Caco-2 (cell line): ENCODE measurements around the gene SECISBP2. TPM values are rescaled to one million over a fixed set of nuclear protein-coding genes. Genes with fewer than 3 reads are reported as not detected.

ENCODE experiments used
- BruUV-seq: library from RNA; stranded (reverse); fragments of 400-500 nt; replicated peaks from 2 replicates; lab custom pipeline; 2021; lab: Mats Ljungman, UMichigan
- CTCF ChIA-PET: fragments of 300-600 bp; sonication (Branson Sonifier 250); formaldehyde crosslinking; loops from one replicate; lab custom pipeline; 2022; ENCODE audit warnings: antibody characterized with exemption; lab: Charles Lee
- POLR2A ChIA-PET: fragments of 300-600 bp; sonication (Branson Sonifier 250); formaldehyde crosslinking; loops from one replicate; lab custom pipeline; 2022; ENCODE audit warnings: antibody characterized with exemption; lab: Charles Lee
- DNase-seq, 2 experiments: peaks; one replicate each; pipeline versions ENCODE4 v3.0.0 to v3.0.0-alpha.2; 2020 to 2022
- H3K27me3 ChIP-seq: replicated peaks from 2 replicates; pipeline ENCODE4 v1.6.0; 2011; ENCODE audit warnings: low read length; ENCODE audit not compliant: control insufficient read depth, insufficient read depth
- H3K36me3 ChIP-seq: 2 replicates; pipeline ENCODE4 v1.5.1; 2011; ENCODE audit warnings: low read length; ENCODE audit not compliant: control insufficient read depth, insufficient read depth
- H3K4me1 ChIP-seq: fragments of 250-450 bp; sonication (Bioruptor Pico); 2 replicates; pipeline ENCODE4 v1.5.1; 2020; ENCODE audit warnings: mild to moderate bottlenecking
- H3K4me3 ChIP-seq: 2 replicates; pipeline ENCODE4 v1.5.1; 2011; ENCODE audit warnings: low read depth, mild to moderate bottlenecking, control low read depth, low read length
- H3K9me3 ChIP-seq: fragments of 250-450 bp; sonication (Bioruptor Pico); 2 replicates; pipeline ENCODE4 v1.5.1; 2020; ENCODE audit warnings: mild to moderate bottlenecking, moderate library complexity
- H3K27ac Mint-ChIP-seq: one replicate; pipeline ENCODE4 v1.8.0; 2022; ENCODE audit warnings: mixed read lengths; ENCODE audit not compliant: unreplicated experiment
- H3K27me3 Mint-ChIP-seq: one replicate; pipeline ENCODE4 v1.8.0; 2022; ENCODE audit warnings: mixed read lengths; ENCODE audit not compliant: insufficient read depth, unreplicated experiment
- H3K36me3 Mint-ChIP-seq: one replicate; pipeline ENCODE4 v1.8.0; 2022; ENCODE audit warnings: mild to moderate bottlenecking, mixed read lengths; ENCODE audit not compliant: insufficient read depth, unreplicated experiment
- H3K4me1 Mint-ChIP-seq: one replicate; pipeline ENCODE4 v1.8.0; 2022; ENCODE audit warnings: low read depth, mixed read lengths; ENCODE audit not compliant: unreplicated experiment
- H3K4me3 Mint-ChIP-seq: one replicate; pipeline ENCODE4 v1.8.0; 2022; ENCODE audit warnings: mild to moderate bottlenecking, moderate library complexity, mixed read lengths; ENCODE audit not compliant: unreplicated experiment
- H3K9me3 Mint-ChIP-seq: one replicate; pipeline ENCODE4 v1.8.0; 2022; ENCODE audit warnings: mixed read lengths; ENCODE audit not compliant: unreplicated experiment
- CTCF ChIP-seq, 2 experiments: fragments of 200-600 bp in 1 of 2; IDR thresholded peaks; 1 replicate in 1 of 2; 2 replicates in 1 of 2; pipeline versions ENCODE4 v1.5.1 to v1.8.0; 2011 to 2022; ENCODE audit warnings: antibody characterized with exemption in 1 of 2, control low read depth in 1 of 2, inconsistent platforms in 1 of 2, low read depth in 1 of 2, low read length in 1 of 2, mild to moderate bottlenecking in 1 of 2, moderate library complexity in 1 of 2; ENCODE audit not compliant: insufficient read depth in 1 of 2, severe bottlenecking in 1 of 2, unreplicated experiment in 1 of 2
- intact Hi-C: fragments of 100-400 bp; cut with micrococcal nuclease; formaldehyde crosslinking; loops from one replicate; pipeline ENCODE4 v1.10.0; 2022; ENCODE audit not compliant: unreplicated experiment
- total RNA-seq: library from RNA; stranded (reverse); gene quantifications from 2 replicates; pipeline ENCODE4 v1.2.3, GENCODE V29; 2022

The SECISBP2 gene
- total RNA-seq, 1 experiment from 2014 or later: 21.0 TPM

DNA sequence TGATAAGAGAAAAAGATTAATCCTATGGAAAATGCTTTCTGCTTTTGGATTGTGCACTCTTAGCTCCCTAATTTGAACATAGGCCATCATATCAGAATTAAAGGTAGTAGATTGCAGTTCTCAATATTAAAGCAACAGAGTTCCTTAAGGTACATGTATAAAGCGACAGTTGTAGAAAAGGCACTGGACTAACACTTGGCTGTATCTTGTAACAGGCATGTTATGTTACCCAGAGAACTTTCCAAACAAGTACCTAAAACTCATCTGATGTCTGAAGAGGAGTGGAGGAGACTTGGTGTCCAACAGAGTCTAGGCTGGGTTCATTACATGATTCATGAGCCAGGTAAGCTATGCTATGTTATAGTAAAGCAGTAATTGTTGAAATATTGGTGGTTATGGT lies 3.3 kb upstream of the SECISBP2 start:
- CTCF ChIA-PET: no interaction called here
- no TSS peak for BruUV-seq
- no peaks in the 10 kb centered on the region for H3K27me3 ChIP-seq
- Mint-ChIP-seq H3K27me3 (no peaks in the 10 kb centered on the region), H3K9me3 (no peaks in the 10 kb centered on the region), H3K27ac (no peak overlapping the region), H3K36me3 (peaks cover 68% of the 10 kb centered on the region), H3K4me3 (no peak overlapping the region), H3K4me1 (peaks cover 8% of the 10 kb centered on the region)
- no peaks in the 10 kb centered on the region for H3K36me3 ChIP-seq
- H3K4me3 ChIP-seq: no peak overlapping the region
- H3K9me3 ChIP-seq: no peaks in the 10 kb centered on the region
- peaks cover 5% of the 10 kb centered on the region; the same call in 1 of the 2 replicates for H3K4me1 ChIP-seq
- POLR2A ChIA-PET: no interaction called here
- TF ChIP-seq CTCF (IDR thresholded peaks at IDR 0.05; ENCODE audit: insufficient read depth in 1 of 2, low read depth in 1 of 2, low read length in 1 of 2, severe bottlenecking in 1 of 2, unreplicated experiment in 1 of 2): no peak
- DNase-seq: no peak
- intact Hi-C loops: loop anchor here (10.0 kb wide), 1 partner anchor 130 kb away; no protein-coding TSS in a partner anchor

DNA sequence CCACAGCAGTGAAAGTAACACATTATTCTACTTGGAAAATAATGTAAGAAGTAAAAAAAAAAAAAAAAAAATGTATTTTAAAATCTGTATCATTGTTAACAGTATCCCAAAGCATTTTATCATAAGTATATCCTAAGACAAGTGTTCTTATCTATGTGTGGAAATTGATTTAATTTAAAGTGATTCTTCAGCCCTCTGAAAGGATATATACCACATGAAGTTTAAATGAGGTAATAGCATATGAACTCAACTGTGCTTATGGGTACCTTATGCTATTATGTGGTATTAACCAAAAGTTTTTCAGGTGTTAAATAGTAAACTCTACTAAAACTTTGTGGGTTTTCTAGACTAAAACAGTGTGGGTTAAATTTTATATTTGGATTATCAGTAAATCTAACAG lies 2.8 kb upstream of the SECISBP2 start:
- H3K4me3 ChIP-seq: no peak overlapping the region
- no peak for TF ChIP-seq CTCF (IDR thresholded peaks at IDR 0.05; ENCODE audit: insufficient read depth in 1 of 2, low read depth in 1 of 2, low read length in 1 of 2, severe bottlenecking in 1 of 2, unreplicated experiment in 1 of 2)
- intact Hi-C loops: loop anchor here (10.0 kb wide), 1 partner anchor 131 kb away; no protein-coding TSS in a partner anchor
- no TSS peak for BruUV-seq
- no peak overlapping the region for H3K4me3 Mint-ChIP-seq
- no peaks in the 10 kb centered on the region for H3K36me3 ChIP-seq
- DNase-seq: no peak
- no peaks in the 10 kb centered on the region for H3K9me3 Mint-ChIP-seq
- peaks cover 66% of the 10 kb centered on the region for H3K36me3 Mint-ChIP-seq
- H3K27me3 Mint-ChIP-seq: no peaks in the 10 kb centered on the region
- POLR2A ChIA-PET: no interaction called here
- CTCF ChIA-PET: no interaction called here
- H3K4me1 Mint-ChIP-seq: peaks cover 8% of the 10 kb centered on the region
- H3K4me1 ChIP-seq: peaks cover 6% of the 10 kb centered on the region; the same call in 1 of the 2 replicates
- H3K9me3 ChIP-seq: no peaks in the 10 kb centered on the region
- H3K27me3 ChIP-seq: no peaks in the 10 kb centered on the region
- no peak overlapping the region for H3K27ac Mint-ChIP-seq

- H3K36me3 ChIP-seq: no peaks in the 10 kb centered on the region
- TF ChIP-seq CTCF (IDR thresholded peaks at IDR 0.05; ENCODE audit: insufficient read depth in 1 of 2, low read depth in 1 of 2, low read length in 1 of 2, severe bottlenecking in 1 of 2, unreplicated experiment in 1 of 2): no peak
- H3K27me3 ChIP-seq: no peaks in the 10 kb centered on the region
- no peaks in the 10 kb centered on the region for H3K9me3 ChIP-seq
- Mint-ChIP-seq H3K4me1 (peaks cover 8% of the 10 kb centered on the region), H3K36me3 (peaks cover 51% of the 10 kb centered on the region), H3K4me3 (peak overlapping the region; percentile 73), H3K9me3 (no peaks in the 10 kb centered on the region), H3K27me3 (no peaks in the 10 kb centered on the region), H3K27ac (peak overlapping the region; percentile 89)
- ChIA-PET CTCF (no interaction called here), POLR2A (no interaction called here)
- H3K4me3 ChIP-seq: no peak overlapping the region
- peaks cover 6% of the 10 kb centered on the region; the same call in 1 of the 2 replicates for H3K4me1 ChIP-seq
- intact Hi-C loops: loop anchor here (10.0 kb wide), 1 partner anchor 132 kb away; no protein-coding TSS in a partner anchor
- BruUV-seq: no TSS peak
- no peak for DNase-seq
Measured at GRCh38 chr9:89317282-89317681, 1.0 kb upstream of the SECISBP2 start.
